A549 (cell line): ENCODE data around the gene BST1.

Source experiments
- CBX2 ChIP-seq: fragments of 200-600 bp; sonication (generic); IDR thresholded peaks from 2 replicates; pipeline ENCODE4 v1.6.1; 2016; ENCODE audit warnings: low read depth, mild to moderate bottlenecking, borderline replicate concordance
- CEBPB ChIP-seq, 2 experiments: fragments of >200 bp in 1 of 2; sonication (Bioruptor Twin) in 1 of 2; formaldehyde crosslinking in 1 of 2; IDR thresholded peaks; 2 replicates each; pipeline ENCODE4 v1.6.1; 2012 to 2016
- CHD2 ChIP-seq: fragments of 150-350 bp; IDR thresholded peaks from 2 replicates; pipeline ENCODE4 v1.6.1; 2014; ENCODE audit warnings: low read length; ENCODE audit not compliant: partially characterized antibody
- CTCF ChIP-seq: fragments of >200 bp; sonication (Bioruptor Twin); formaldehyde crosslinking; IDR thresholded peaks from 3 replicates; pipeline ENCODE4 v1.5.1; 2016
- MYC ChIP-seq: IDR thresholded peaks from 2 replicates; pipeline ENCODE4 v1.6.1; 2012; ENCODE audit warnings: mild to moderate bottlenecking, inconsistent platforms, low read length, improper control_type of control experiment, borderline replicate concordance
- PBX3 ChIP-seq: IDR thresholded peaks from 2 replicates; pipeline ENCODE4 v1.6.1; 2012
- PHF8 ChIP-seq: fragments of 200-600 bp; sonication (generic); IDR thresholded peaks from 2 replicates; pipeline ENCODE4 v1.6.1; 2016; ENCODE audit warnings: low read depth, mild to moderate bottlenecking, antibody characterized with exemption, moderate library complexity, borderline replicate concordance
- RNF2 ChIP-seq: fragments of 200-600 bp; sonication (generic); IDR thresholded peaks from 2 replicates; pipeline ENCODE4 v1.6.1; 2016; ENCODE audit warnings: low read depth, mild to moderate bottlenecking, antibody characterized with exemption, moderate library complexity, borderline replicate concordance
- SREBF2 ChIP-seq: fragments of 450-650 bp; IDR thresholded peaks from 2 replicates; pipeline ENCODE4 v1.6.1; 2014; ENCODE audit warnings: mild to moderate bottlenecking, moderate library complexity
- ZFP36 ChIP-seq: fragments of 450-650 bp; IDR thresholded peaks from 2 replicates; pipeline ENCODE4 v1.6.1; 2014; ENCODE audit warnings: borderline replicate concordance; ENCODE audit not compliant: partially characterized antibody
- TF ChIP-seq, protein P1 (sequence below): fragments of 200-600 bp; sonication (generic); IDR thresholded peaks from 2 replicates; pipeline ENCODE4 v1.6.1; 2016; ENCODE audit warnings: antibody characterized with exemption, mild to moderate bottlenecking, moderate library complexity

- TF ChIP-seq ZFP36: no peak
- TF ChIP-seq PHF8: no peak
- no peak for TF ChIP-seq PBX3
- no peak for TF ChIP-seq CTCF
- TF ChIP-seq, protein P1, sequence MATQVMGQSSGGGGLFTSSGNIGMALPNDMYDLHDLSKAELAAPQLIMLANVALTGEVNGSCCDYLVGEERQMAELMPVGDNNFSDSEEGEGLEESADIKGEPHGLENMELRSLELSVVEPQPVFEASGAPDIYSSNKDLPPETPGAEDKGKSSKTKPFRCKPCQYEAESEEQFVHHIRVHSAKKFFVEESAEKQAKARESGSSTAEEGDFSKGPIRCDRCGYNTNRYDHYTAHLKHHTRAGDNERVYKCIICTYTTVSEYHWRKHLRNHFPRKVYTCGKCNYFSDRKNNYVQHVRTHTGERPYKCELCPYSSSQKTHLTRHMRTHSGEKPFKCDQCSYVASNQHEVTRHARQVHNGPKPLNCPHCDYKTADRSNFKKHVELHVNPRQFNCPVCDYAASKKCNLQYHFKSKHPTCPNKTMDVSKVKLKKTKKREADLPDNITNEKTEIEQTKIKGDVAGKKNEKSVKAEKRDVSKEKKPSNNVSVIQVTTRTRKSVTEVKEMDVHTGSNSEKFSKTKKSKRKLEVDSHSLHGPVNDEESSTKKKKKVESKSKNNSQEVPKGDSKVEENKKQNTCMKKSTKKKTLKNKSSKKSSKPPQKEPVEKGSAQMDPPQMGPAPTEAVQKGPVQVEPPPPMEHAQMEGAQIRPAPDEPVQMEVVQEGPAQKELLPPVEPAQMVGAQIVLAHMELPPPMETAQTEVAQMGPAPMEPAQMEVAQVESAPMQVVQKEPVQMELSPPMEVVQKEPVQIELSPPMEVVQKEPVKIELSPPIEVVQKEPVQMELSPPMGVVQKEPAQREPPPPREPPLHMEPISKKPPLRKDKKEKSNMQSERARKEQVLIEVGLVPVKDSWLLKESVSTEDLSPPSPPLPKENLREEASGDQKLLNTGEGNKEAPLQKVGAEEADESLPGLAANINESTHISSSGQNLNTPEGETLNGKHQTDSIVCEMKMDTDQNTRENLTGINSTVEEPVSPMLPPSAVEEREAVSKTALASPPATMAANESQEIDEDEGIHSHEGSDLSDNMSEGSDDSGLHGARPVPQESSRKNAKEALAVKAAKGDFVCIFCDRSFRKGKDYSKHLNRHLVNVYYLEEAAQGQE: no peak
- TF ChIP-seq CHD2: no peak
- TF ChIP-seq RNF2: no peak
- TF ChIP-seq SREBF2: no peak
- TF ChIP-seq MYC: no peak
- no peak for TF ChIP-seq CBX2
- no peak for TF ChIP-seq CEBPB (IDR thresholded peaks at IDR 0.05)
Observed at GRCh38 chr4:15765910-15766697, 63.2 kb downstream of the BST1 start.
